H1 (cell line): ENCODE data around the gene CCDC157. TPM values are rescaled to one million over a fixed set of nuclear protein-coding genes. Genes with fewer than 3 reads are reported as not detected.

Experiments used
- CTCF ChIA-PET: fragments of 300-600 bp; sonication (Branson Sonifier 250); formaldehyde crosslinking; loops from one replicate; lab custom pipeline; 2021; ENCODE audit not compliant: partially characterized antibody; lab: Charles Lee
- POLR2A ChIA-PET: fragments of 300-600 bp; sonication (Branson Sonifier 250); formaldehyde crosslinking; loops from one replicate; lab custom pipeline; 2021; ENCODE audit warnings: inconsistent platforms; ENCODE audit not compliant: partially characterized antibody; lab: Charles Lee
- DNase-seq, 2 experiments: peaks; one replicate each; pipeline versions ENCODE4 v3.0.0 to v3.0.0-alpha.2; 2010 to 2022; ENCODE audit warnings: low spot score in 2 of 2, low read depth in 1 of 2, mixed read lengths in 1 of 2
- FAIRE-seq: peaks from 2 replicates; lab custom pipeline; 2011; peaks lifted over from hg19 to GRCh38; lab: Jason Lieb, UNC
- H2AFZ ChIP-seq: 2 replicates; pipeline ENCODE4 v1.8.1; 2012; ENCODE audit warnings: low read length, inconsistent platforms
- H2AK5ac ChIP-seq: 2 replicates; pipeline ENCODE4 v1.6.1; 2013; ENCODE audit warnings: low read depth, low read length
- H2BK120ac ChIP-seq: replicated peaks from 2 replicates; pipeline ENCODE3; 2013; ENCODE audit warnings: low read depth, low read length, inconsistent platforms
- H2BK12ac ChIP-seq: 2 replicates; pipeline ENCODE4 v1.6.1; 2013; ENCODE audit warnings: low read depth, low read length
- H2BK15ac ChIP-seq: 2 replicates; pipeline ENCODE4 v1.6.1; 2013; ENCODE audit warnings: low read length
- H2BK20ac ChIP-seq: 2 replicates; pipeline ENCODE4 v1.6.1; 2013; ENCODE audit warnings: low read length
- H2BK5ac ChIP-seq: 2 replicates; pipeline ENCODE4 v1.6.1; 2013; ENCODE audit warnings: low read depth, low read length
- H3K14ac ChIP-seq: 2 replicates; pipeline ENCODE4 v1.6.1; 2013; ENCODE audit warnings: inconsistent platforms; ENCODE audit not compliant: insufficient read length
- H3K18ac ChIP-seq: 2 replicates; pipeline ENCODE4 v1.6.1; 2013; ENCODE audit warnings: low read length; ENCODE audit errors: extremely low read depth
- H3K23ac ChIP-seq: 2 replicates; pipeline ENCODE4 v1.6.1; 2013; ENCODE audit warnings: inconsistent platforms; ENCODE audit not compliant: insufficient read length
- H3K23me2 ChIP-seq: 2 replicates; pipeline ENCODE4 v1.6.1; 2013; ENCODE audit warnings: low read depth, low read length
- H3K27ac ChIP-seq: 2 replicates; pipeline ENCODE4 v1.6.1; 2011; ENCODE audit warnings: low read depth, low read length, inconsistent platforms
- H3K27me3 ChIP-seq, 4 experiments: replicated peaks in 1 of 4; 1 replicate in 1 of 4; 2 replicates in 3 of 4; pipeline versions ENCODE4 v1.6.1 to v1.8.1; 2011 to 2013; ENCODE audit warnings: low read length in 3 of 4, mild to moderate bottlenecking in 3 of 4, inconsistent platforms in 2 of 4, mixed read lengths in 2 of 4, moderate library complexity in 1 of 4; ENCODE audit not compliant: control insufficient read depth in 3 of 4, insufficient read depth in 3 of 4; ENCODE audit errors: extremely low read depth in 1 of 4
- H3K36me3 ChIP-seq, 4 experiments: 2 replicates each; pipeline versions ENCODE4 v1.6.1 to v1.8.1; 2011 to 2013; ENCODE audit warnings: mild to moderate bottlenecking in 4 of 4, low read length in 3 of 4, moderate library complexity in 2 of 4, control low read depth in 1 of 4, inconsistent platforms in 1 of 4; ENCODE audit not compliant: insufficient read depth in 4 of 4, control insufficient read depth in 2 of 4
- H3K4ac ChIP-seq: replicated peaks from 2 replicates; pipeline ENCODE3; 2013; ENCODE audit warnings: low read length, low read depth, mixed read lengths, inconsistent platforms; ENCODE audit not compliant: insufficient read length
- H3K4me1 ChIP-seq, 4 experiments: replicated peaks in 1 of 4; 1 replicate in 1 of 4; 2 replicates in 3 of 4; pipeline versions ENCODE4 v1.6.1 to v1.8.1; 2011 to 2013; ENCODE audit warnings: low read length in 3 of 4, inconsistent platforms in 2 of 4, mixed read lengths in 1 of 4; ENCODE audit not compliant: insufficient read depth in 4 of 4, control insufficient read depth in 3 of 4
- H3K4me2 ChIP-seq, 2 experiments: 2 replicates each; pipeline versions ENCODE4 v1.6.1 to v1.8.1; 2011 to 2013; ENCODE audit warnings: low read depth in 2 of 2, low read length in 2 of 2, control low read depth in 1 of 2, inconsistent platforms in 1 of 2, mild to moderate bottlenecking in 1 of 2; ENCODE audit not compliant: insufficient read depth in 1 of 2
- H3K4me3 ChIP-seq, 4 experiments: fragments of 200-600, 300-600 bp in 1 of 4; sonication (generic), shearing (Covaris generic), sonication (Bioruptor Twin) in 1 of 4; 2 replicates each; pipeline versions ENCODE4 v1.5.1 to v1.8.1; 2011 to 2016; ENCODE audit warnings: low read length in 4 of 4, low read depth in 3 of 4, control low read depth in 2 of 4, inconsistent platforms in 2 of 4, mild to moderate bottlenecking in 2 of 4, mixed read lengths in 1 of 4, moderate library complexity in 1 of 4; ENCODE audit not compliant: insufficient read depth in 2 of 4; ENCODE audit errors: extremely low read depth in 1 of 4
- H3K56ac ChIP-seq: replicated peaks from 2 replicates; pipeline ENCODE3; 2013; ENCODE audit warnings: low read depth, mild to moderate bottlenecking, mixed read lengths, low read length, inconsistent platforms; ENCODE audit not compliant: insufficient read length
- H3K79me1 ChIP-seq: 2 replicates; pipeline ENCODE4 v1.6.1; 2013; ENCODE audit warnings: low read depth, low read length, control low read depth
- H3K79me2 ChIP-seq, 2 experiments: 2 replicates each; pipeline versions ENCODE4 v1.6.1 to v1.8.1; 2012 to 2013; ENCODE audit warnings: low read length in 2 of 2, mild to moderate bottlenecking in 2 of 2, inconsistent platforms in 1 of 2; ENCODE audit not compliant: insufficient read depth in 2 of 2, control insufficient read depth in 1 of 2
- H3K9ac ChIP-seq, 4 experiments: replicated peaks in 1 of 4; 1 replicate in 1 of 4; 2 replicates in 3 of 4; pipeline versions ENCODE4 v1.6.1 to v1.8.1; 2011 to 2013; ENCODE audit warnings: low read depth in 3 of 4, low read length in 3 of 4, control low read depth in 2 of 4, mild to moderate bottlenecking in 2 of 4, moderate library complexity in 2 of 4, inconsistent platforms in 1 of 4; ENCODE audit errors: extremely low read depth in 1 of 4
- H3K9me3 ChIP-seq, 2 experiments: 2 replicates each; pipeline versions ENCODE4 v1.6.1 to v1.8.1; 2012 to 2013; ENCODE audit warnings: mild to moderate bottlenecking in 2 of 2, moderate library complexity in 2 of 2, control low read depth in 1 of 2, inconsistent platforms in 1 of 2, low read depth in 1 of 2, low read length in 1 of 2, mixed read lengths in 1 of 2; ENCODE audit not compliant: insufficient read depth in 2 of 2
- H4K20me1 ChIP-seq, 2 experiments: replicated peaks in 1 of 2; 2 replicates each; pipeline versions ENCODE3 to v1.8.1; 2011 to 2013; ENCODE audit warnings: inconsistent platforms in 2 of 2, low read length in 2 of 2, mild to moderate bottlenecking in 1 of 2; ENCODE audit not compliant: insufficient read depth in 2 of 2, control insufficient read depth in 1 of 2
- H4K5ac ChIP-seq: 2 replicates; pipeline ENCODE4 v1.6.1; 2013; ENCODE audit warnings: low read length, low read depth, mixed read lengths, inconsistent platforms; ENCODE audit not compliant: insufficient read length
- H4K8ac ChIP-seq: 2 replicates; pipeline ENCODE4 v1.8.0; 2013; ENCODE audit warnings: mild to moderate bottlenecking, moderate library complexity, low read length, inconsistent platforms; ENCODE audit not compliant: insufficient read depth; ENCODE audit errors: extremely low read depth
- H4K91ac ChIP-seq: replicated peaks from 2 replicates; pipeline ENCODE3; 2013; ENCODE audit warnings: low read length, mixed read lengths, inconsistent platforms; ENCODE audit not compliant: insufficient read length
- EP300 ChIP-seq, 2 experiments: IDR thresholded peaks; 1 replicate in 1 of 2; 2 replicates in 1 of 2; pipeline ENCODE4 v1.6.1; 2011 to 2012; ENCODE audit warnings: low read depth in 2 of 2, low read length in 2 of 2, mild to moderate bottlenecking in 2 of 2, borderline replicate concordance in 1 of 2, inconsistent platforms in 1 of 2, moderate library complexity in 1 of 2
- KDM1A ChIP-seq: fragments of 200-600, 300-600 bp; sonication (generic); IDR thresholded peaks from 2 replicates; pipeline ENCODE4 v1.7.1; 2016; ENCODE audit warnings: mild to moderate bottlenecking, low read length, borderline replicate concordance
- WGBS, 2 experiments: shearing (Covaris generic) in 1 of 2; methylation state at CpG; one replicate each; pipeline versions ENCODE4 v1.1.6 to v1.1.7; 2013 to 2015; ENCODE audit warnings: low lambda C conversion rate in 2 of 2, mixed read lengths in 2 of 2, inconsistent platforms in 1 of 2, low coverage in 1 of 2, missing lambda C conversion rate in 1 of 2; ENCODE audit not compliant: insufficient replicate concordance in 2 of 2, insufficient coverage in 1 of 2, insufficient read length in 1 of 2; ENCODE audit errors: extremely low coverage in 1 of 2, missing lambda C conversion rate in 1 of 2; 5-methylcytosine and 5-hydroxymethylcytosine counted together
- polyA plus RNA-seq, 7 experiments: library from polyadenylated mRNA; depleted of rRNA in 3 of 7; stranded (reverse) in 5 of 7; unstranded in 2 of 7; fragments of >200 nt in 5 of 7; fragments of 200-250 nt in 2 of 7; gene quantifications; 1 replicate in 5 of 7; 2 replicates in 1 of 7; 4 replicates in 1 of 7; pipeline versions ENCODE4 v1.2.1 to v1.2.3, GENCODE V29; 2011 to 2013; ENCODE audit warnings: missing spikeins in 2 of 7, mixed read lengths in 2 of 7
- total RNA-seq: library from RNA; stranded (reverse); fragmentation: NEBNext Ultra II Directional; extraction: Animal tissue kit (Norgen Biotek cat#: 25700); gene quantifications from 2 replicates; pipeline ENCODE4 v1.2.1, GENCODE V29; 2021
- TF ChIP-seq, protein P1 (sequence below): IDR thresholded peaks from 2 replicates; pipeline ENCODE4 v1.6.1; 2012; ENCODE audit warnings: low read length, inconsistent platforms
- TF ChIP-seq, protein P2 (sequence below), 3 experiments: IDR thresholded peaks; 1 replicate in 2 of 3; 2 replicates in 1 of 3; pipeline versions ENCODE4 v1.5.1 to v1.6.1; 2011; ENCODE audit warnings: low read length in 3 of 3, mild to moderate bottlenecking in 3 of 3, inconsistent platforms in 2 of 3, low read depth in 1 of 3, moderate library complexity in 1 of 3; ENCODE audit not compliant: insufficient read depth in 1 of 3; ENCODE audit errors: control extremely low read depth in 1 of 3

Gene CCDC157
- total and polyA plus RNA-seq, 2 of the 8 experiments (the other 6 are each of a cell fraction or from before 2014, with no cell fraction given) = 4.1 to 8.4 TPM

DNA sequence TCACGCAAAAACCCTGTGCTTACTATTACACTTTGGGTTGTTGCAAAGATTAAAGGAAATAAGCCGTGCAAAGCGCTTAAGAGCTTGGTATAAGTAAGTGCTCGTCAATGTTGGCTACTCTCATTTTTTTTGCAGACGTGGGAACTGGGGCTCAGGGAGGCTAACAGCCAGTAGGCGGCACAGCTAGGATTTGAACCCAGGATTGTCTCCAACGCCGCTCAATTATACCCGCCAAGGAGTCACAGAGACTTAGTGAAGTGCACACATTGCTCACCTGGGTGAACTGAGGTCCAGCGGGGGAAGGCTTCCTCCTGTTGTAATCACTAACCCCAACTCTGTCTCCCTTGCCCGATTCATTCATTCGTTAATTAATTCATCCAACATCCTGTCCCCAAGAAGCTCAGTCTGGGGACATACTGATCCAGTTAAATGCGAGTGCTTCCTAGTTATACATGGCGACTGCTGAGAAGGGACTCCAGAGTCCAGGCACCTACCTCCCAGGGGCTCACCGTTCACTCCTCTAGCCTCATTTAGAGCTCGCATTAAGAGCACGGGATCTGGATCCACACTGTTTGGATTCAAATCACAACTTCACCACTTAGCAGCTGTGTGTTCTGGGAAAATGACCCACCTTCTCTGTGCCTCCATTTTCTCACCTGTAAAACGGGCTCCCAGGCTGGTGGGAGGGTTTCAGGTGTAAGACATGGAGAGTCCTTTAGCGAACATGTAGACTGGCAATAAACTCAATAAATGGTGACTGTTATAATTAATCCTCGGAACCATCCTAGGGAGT is 67.9 kb downstream of the CCDC157 start:
- no peak overlapping the region for H2BK20ac ChIP-seq
- H2BK12ac ChIP-seq = no peak overlapping the region
- H4K5ac ChIP-seq = peak overlapping the region; percentile 20
- DNase-seq (peak in 1 of 2 experiments; percentile 60), FAIRE-seq (no peak)
- no peak overlapping the region for H4K8ac ChIP-seq
- no peak overlapping the region for H3K27ac ChIP-seq
- ChIA-PET POLR2A (interaction anchor here (0.7 to 5.2 kb wide), 21 partner anchors 10 to 323 kb away, joined by 3 to 39 read pairs (median 5); partner anchors contain the start of genes CASTOR1, CCDC157, SEC14L2 and SF3A1), CTCF (interaction anchor here (0.6 to 12.0 kb wide), 14 partner anchors 8 to 654 kb away, joined by 3 to 164 read pairs (median 4); partner anchors contain the start of gene SEC14L2)
- H3K56ac ChIP-seq = no peak overlapping the region
- H3K79me1 ChIP-seq = no peaks in the 10 kb centered on the region; the same call in 1 of the 2 replicates
- H3K4me3 ChIP-seq = peak overlapping the region; percentile 66 to 88 (median 80)
- H3K4me1 ChIP-seq = peaks cover 6 to 25% (median 13%) of the 10 kb centered on the region in 4 experiments
- H3K9ac ChIP-seq = peak overlapping the region in 1 of 4 experiments; percentile 26; a peak in 2 of 7 replicates
- no peak overlapping the region for H3K14ac ChIP-seq
- H2AFZ ChIP-seq = peak overlapping the region; percentile 76
- H3K23ac ChIP-seq = no peak overlapping the region
- peaks cover 22% of the 10 kb centered on the region for H3K23me2 ChIP-seq
- no peaks in the 10 kb centered on the region for H3K27me3 ChIP-seq
- no peak overlapping the region for H3K18ac ChIP-seq
- TF ChIP-seq KDM1A (peak; percentile 34; the same call in 1 of the 2 replicates), EP300 (IDR thresholded peaks at IDR 0.05; ENCODE audit: borderline replicate concordance in 1 of 2, low read depth in 2 of 2, low read length in 2 of 2) (no peak)
- TF ChIP-seq, protein P1, sequence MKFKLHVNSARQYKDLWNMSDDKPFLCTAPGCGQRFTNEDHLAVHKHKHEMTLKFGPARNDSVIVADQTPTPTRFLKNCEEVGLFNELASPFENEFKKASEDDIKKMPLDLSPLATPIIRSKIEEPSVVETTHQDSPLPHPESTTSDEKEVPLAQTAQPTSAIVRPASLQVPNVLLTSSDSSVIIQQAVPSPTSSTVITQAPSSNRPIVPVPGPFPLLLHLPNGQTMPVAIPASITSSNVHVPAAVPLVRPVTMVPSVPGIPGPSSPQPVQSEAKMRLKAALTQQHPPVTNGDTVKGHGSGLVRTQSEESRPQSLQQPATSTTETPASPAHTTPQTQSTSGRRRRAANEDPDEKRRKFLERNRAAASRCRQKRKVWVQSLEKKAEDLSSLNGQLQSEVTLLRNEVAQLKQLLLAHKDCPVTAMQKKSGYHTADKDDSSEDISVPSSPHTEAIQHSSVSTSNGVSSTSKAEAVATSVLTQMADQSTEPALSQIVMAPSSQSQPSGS = 0 out of 2 replicates have a peak, but pooled peaks have one; percentile 24
- TF ChIP-seq, protein P2, sequence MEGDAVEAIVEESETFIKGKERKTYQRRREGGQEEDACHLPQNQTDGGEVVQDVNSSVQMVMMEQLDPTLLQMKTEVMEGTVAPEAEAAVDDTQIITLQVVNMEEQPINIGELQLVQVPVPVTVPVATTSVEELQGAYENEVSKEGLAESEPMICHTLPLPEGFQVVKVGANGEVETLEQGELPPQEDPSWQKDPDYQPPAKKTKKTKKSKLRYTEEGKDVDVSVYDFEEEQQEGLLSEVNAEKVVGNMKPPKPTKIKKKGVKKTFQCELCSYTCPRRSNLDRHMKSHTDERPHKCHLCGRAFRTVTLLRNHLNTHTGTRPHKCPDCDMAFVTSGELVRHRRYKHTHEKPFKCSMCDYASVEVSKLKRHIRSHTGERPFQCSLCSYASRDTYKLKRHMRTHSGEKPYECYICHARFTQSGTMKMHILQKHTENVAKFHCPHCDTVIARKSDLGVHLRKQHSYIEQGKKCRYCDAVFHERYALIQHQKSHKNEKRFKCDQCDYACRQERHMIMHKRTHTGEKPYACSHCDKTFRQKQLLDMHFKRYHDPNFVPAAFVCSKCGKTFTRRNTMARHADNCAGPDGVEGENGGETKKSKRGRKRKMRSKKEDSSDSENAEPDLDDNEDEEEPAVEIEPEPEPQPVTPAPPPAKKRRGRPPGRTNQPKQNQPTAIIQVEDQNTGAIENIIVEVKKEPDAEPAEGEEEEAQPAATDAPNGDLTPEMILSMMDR (IDR thresholded peaks at IDR 0.05; ENCODE audit: control extremely low read depth in 1 of 3, insufficient read depth in 1 of 3, low read depth in 1 of 3, low read length in 3 of 3) = peak in 1 of 3 experiments; percentile 20; a peak in 2 of 4 replicates
- WGBS, 2 experiments = 37% methylated on average over 20 of the region's 20 CpGs; no CpG with 5 or more reads in 1 of the 2 experiments
- H3K4ac ChIP-seq = no peak overlapping the region
- peak overlapping the region; percentile 70 to 71 for H3K4me2 ChIP-seq
- no peak overlapping the region for H2AK5ac ChIP-seq
- peak overlapping the region; percentile 15; the same call in 1 of the 2 replicates for H2BK5ac ChIP-seq
- no peak overlapping the region for H2BK120ac ChIP-seq
- H3K36me3 ChIP-seq = peaks cover 2 to 13% (median 7%) of the 10 kb centered on the region in 4 experiments; a peak in 6 of 8 replicates
- H2BK15ac ChIP-seq = no peak overlapping the region; the same call in 1 of the 2 replicates
- H4K20me1 ChIP-seq = peaks cover 0 to 20% of the 10 kb centered on the region in 2 experiments
- no peaks in the 10 kb centered on the region for H3K9me3 ChIP-seq
- peaks cover 0 to 7% of the 10 kb centered on the region in 2 experiments; a peak in 1 of 4 replicates for H3K79me2 ChIP-seq
- no peak overlapping the region for H4K91ac ChIP-seq
